GM12878 (cell line): ENCODE data around the gene DYNC1H1. TPM values are rescaled to one million over a fixed set of nuclear protein-coding genes. Genes with fewer than 3 reads are reported as not detected.

Experiments used
- ATAC-seq: fragments of 200-7000 bp; cut with Tn5 transposase; 3 replicates; pipeline ENCODE4 v1.9.1; 2020; ENCODE audit warnings: mild to moderate bottlenecking, moderate library complexity
- BruUV-seq: library from RNA; stranded (reverse); fragments of 400-500 nt; replicated peaks from 2 replicates; lab custom pipeline; 2021; lab: Mats Ljungman, UMichigan
- CTCF ChIA-PET: fragments of 300-600 bp; sonication (Branson Sonifier 250); formaldehyde crosslinking; extraction: SDS; loops from one replicate; lab custom pipeline; 2021; ENCODE audit warnings: inconsistent platforms; lab: Yijun Ruan, JAX
- POLR2A ChIA-PET: fragments of 350-600 bp; formaldehyde crosslinking; extraction: SDS; loops from one replicate; lab custom pipeline; 2021; ENCODE audit warnings: inconsistent platforms; lab: Charles Lee
- RAD21 ChIA-PET: fragments of 300-600 bp; sonication (Branson Sonifier 250); formaldehyde crosslinking; loops from one replicate; lab custom pipeline; 2023; ENCODE audit warnings: antibody characterized with exemption; ENCODE audit not compliant: unreplicated experiment; lab: Charles Lee
- SMC1A ChIA-PET: fragments of 300-600 bp; sonication (Branson Sonifier 250); formaldehyde crosslinking; loops from one replicate; lab custom pipeline; 2023; ENCODE audit not compliant: unreplicated experiment, uncharacterized antibody; lab: Charles Lee
- DNase-seq: peaks from one replicate; pipeline ENCODE4 v3.0.0-alpha.2; 2011; ENCODE audit warnings: low read depth, low spot score
- FAIRE-seq: peaks from 3 replicates; lab custom pipeline; 2011; peaks lifted over from hg19 to GRCh38; lab: Jason Lieb, UNC
- H2AFZ ChIP-seq: 2 replicates; pipeline ENCODE4 v1.6.0; 2011; ENCODE audit warnings: low read depth, low read length, control low read depth; ENCODE audit not compliant: control insufficient read depth
- H3K27ac ChIP-seq: 2 replicates; pipeline ENCODE4 v1.5.1; 2011; ENCODE audit warnings: control low read depth; ENCODE audit not compliant: control insufficient read depth, insufficient read depth
- H3K27me3 ChIP-seq, 2 experiments: replicated peaks in 1 of 2; 2 replicates each; pipeline versions ENCODE4 v1.6.0 to v1.6.1; 2011; ENCODE audit warnings: low read length in 1 of 2; ENCODE audit not compliant: control insufficient read depth in 2 of 2, insufficient read depth in 2 of 2
- H3K36me3 ChIP-seq, 2 experiments: 2 replicates each; pipeline ENCODE4 v1.5.1; 2011; ENCODE audit warnings: low read length in 1 of 2; ENCODE audit not compliant: control insufficient read depth in 2 of 2, insufficient read depth in 2 of 2
- H3K4me1 ChIP-seq: 2 replicates; pipeline ENCODE4 v1.6.1; 2011; ENCODE audit warnings: mild to moderate bottlenecking, low read length, moderate library complexity, mixed read lengths; ENCODE audit not compliant: control insufficient read depth, insufficient read depth
- H3K4me2 ChIP-seq: 2 replicates; pipeline ENCODE4 v1.6.0; 2011; ENCODE audit warnings: control low read depth; ENCODE audit not compliant: control insufficient read depth, insufficient read depth
- H3K4me3 ChIP-seq: fragments of 200-600 bp; sonication (generic); 2 replicates; pipeline ENCODE4 v1.5.1; 2016
- H3K79me2 ChIP-seq: 2 replicates; pipeline ENCODE4 v1.6.0; 2011; ENCODE audit warnings: low read length; ENCODE audit not compliant: control insufficient read depth, insufficient read depth
- H3K9ac ChIP-seq: 2 replicates; pipeline ENCODE4 v1.8.0; 2011; ENCODE audit warnings: low read length, control low read depth, mixed read lengths; ENCODE audit not compliant: control insufficient read depth, insufficient read depth
- H3K9me3 ChIP-seq: replicated peaks from 3 replicates; pipeline ENCODE4 v1.5.1; 2011; ENCODE audit warnings: mild to moderate bottlenecking, low read length; ENCODE audit not compliant: control insufficient read depth, insufficient read depth
- H4K20me1 ChIP-seq: 2 replicates; pipeline ENCODE4 v1.6.0; 2011; ENCODE audit not compliant: control insufficient read depth, insufficient read depth
- EED ChIP-seq: sonication (generic); IDR thresholded peaks from 2 replicates; pipeline ENCODE4 v1.6.1; 2016; ENCODE audit warnings: antibody characterized with exemption, low read depth
- FOXK2 ChIP-seq: fragments of 450-650 bp; IDR thresholded peaks from 2 replicates; pipeline ENCODE4 v1.6.1; 2017; ENCODE audit warnings: mild to moderate bottlenecking, moderate library complexity
- HDAC6 ChIP-seq: fragments of 200-600 bp; sonication (generic); IDR thresholded peaks from one replicate; pipeline ENCODE4 v1.8.0; 2017; ENCODE audit warnings: antibody characterized with exemption; ENCODE audit not compliant: unreplicated experiment
- HDGF ChIP-seq: fragments of 450-650 bp; IDR thresholded peaks from 2 replicates; pipeline ENCODE4 v1.6.1; 2016; ENCODE audit warnings: antibody characterized with exemption
- NFIC ChIP-seq: IDR thresholded peaks from 2 replicates; pipeline ENCODE4 v1.6.1; 2012; ENCODE audit warnings: low read depth, mild to moderate bottlenecking, inconsistent platforms, low read length, moderate library complexity
- POLR2AphosphoS5 ChIP-seq: IDR thresholded peaks from 2 replicates; pipeline ENCODE4 v1.6.1; 2011; ENCODE audit warnings: mild to moderate bottlenecking, low read length, inconsistent platforms
- SP1 ChIP-seq: IDR thresholded peaks from one replicate; pipeline ENCODE4 v1.6.1; 2011; ENCODE audit warnings: low read depth, low read length
- SPI1 ChIP-seq: IDR thresholded peaks from 2 replicates; pipeline ENCODE4 v1.6.1; 2011; ENCODE audit warnings: low read depth, mild to moderate bottlenecking, low read length, moderate library complexity, borderline replicate concordance; ENCODE audit not compliant: insufficient read depth
- TBL1XR1 ChIP-seq: IDR thresholded peaks from 2 replicates; pipeline ENCODE4 v1.6.1; 2012; ENCODE audit warnings: low read depth, low read length, improper control_type of control experiment
- YBX1 ChIP-seq: fragments of 450-650 bp; IDR thresholded peaks from 2 replicates; pipeline ENCODE4 v1.6.1; 2016; ENCODE audit warnings: antibody characterized with exemption
- WGBS: methylation state at CpG from one replicate; pipeline ENCODE4 v1.1.6; 2016; ENCODE audit warnings: low lambda C conversion rate; ENCODE audit not compliant: insufficient replicate concordance, insufficient coverage; ENCODE audit errors: missing lambda C conversion rate; 5-methylcytosine and 5-hydroxymethylcytosine counted together
- in situ Hi-C: fragments of 300-500 bp; cut with MboI; formaldehyde crosslinking; loops from 9 replicates; pipeline ENCODE4 v1.14.3; 2018; ENCODE audit warnings: mixed read lengths
- intact Hi-C: fragments of 100-400 bp; cut with micrococcal nuclease; formaldehyde crosslinking; loops from one replicate; pipeline ENCODE4 v1.14.2; 2022; ENCODE audit not compliant: unreplicated experiment
- polyA plus RNA-seq, 11 experiments: library from polyadenylated mRNA; depleted of rRNA in 4 of 11; unstranded in 6 of 11; stranded (reverse) in 5 of 11; fragments of >200 nt; fragmentation: Nextera tagmentation in 4 of 11; fragmentation: Illumina TruSeq in 1 of 11; extraction: Ambion mirVana in 4 of 11; extraction: Trizol in 1 of 11; gene quantifications; 1 replicate in 1 of 11; 2 replicates in 10 of 11; pipeline versions ENCODE4 v1.2.1 to v1.2.3, GENCODE V29; 2011 to 2016; ENCODE audit warnings: inconsistent platforms in 2 of 11, missing spikeins in 2 of 11, low read depth in 1 of 11
- total RNA-seq, 4 experiments: library from RNA; depleted of rRNA in 3 of 4; stranded (reverse); fragments of >200 nt in 3 of 4; fragmentation: Illumina TruSeq in 1 of 4; extraction: Trizol in 1 of 4; gene quantifications; 2 replicates each; pipeline versions ENCODE4 v1.2.1 to v1.2.3, GENCODE V29; 2013 to 2021
- TF ChIP-seq, protein P1 (sequence below): fragments of 450-650 bp; IDR thresholded peaks from 2 replicates; pipeline ENCODE4 v1.6.1; 2017; ENCODE audit warnings: low read depth, mild to moderate bottlenecking, moderate library complexity
- TF ChIP-seq, protein P2 (sequence below): fragments of 450-650 bp; formaldehyde crosslinking; IDR thresholded peaks from 2 replicates; pipeline ENCODE4 v1.4.0; 2022; ENCODE audit warnings: mild to moderate bottlenecking, moderate library complexity

The DYNC1H1 gene
- total and polyA plus RNA-seq, 10 of the 15 experiments (the other 5 are each of a cell fraction or from before 2014, with no cell fraction given): 38.4 to 291 (median 111) TPM

DNA sequence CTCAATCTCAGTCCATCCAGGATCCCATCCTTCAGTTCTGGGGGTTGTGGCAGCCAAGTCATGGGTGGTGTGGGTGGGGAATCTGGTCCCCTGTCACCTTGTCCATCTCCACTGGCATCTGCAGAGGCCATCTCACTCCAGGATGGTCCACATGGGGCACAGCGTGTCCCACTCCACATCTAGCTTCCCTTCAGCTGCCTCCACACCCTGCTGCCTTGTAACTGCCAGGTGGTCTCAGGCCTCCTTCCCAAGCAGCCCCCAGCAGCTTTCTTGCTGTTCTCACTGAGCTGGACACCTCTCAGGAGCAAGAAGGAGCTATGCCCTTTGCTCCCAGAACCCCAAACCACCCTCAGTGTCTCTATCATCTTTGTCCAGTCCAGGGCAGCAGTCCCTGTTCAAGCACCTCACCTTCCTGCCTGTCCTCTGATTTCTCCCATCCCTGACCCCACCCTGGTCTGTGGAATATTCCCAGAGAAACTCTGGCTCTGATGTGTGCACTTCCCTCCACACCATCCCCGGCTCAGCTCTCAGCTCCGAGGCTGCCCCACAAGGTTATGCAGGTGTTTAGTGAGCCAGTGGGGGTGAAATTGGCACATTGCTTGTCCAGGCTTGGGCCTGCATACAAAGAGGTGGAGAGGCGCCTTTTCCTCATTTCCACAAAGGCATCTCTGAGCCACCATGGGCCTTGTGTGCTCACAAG, 13.7 kb upstream of the DYNC1H1 start:
- SMC1A ChIA-PET: interaction anchor here (1.3 kb wide), 2 partner anchors 23 to 243 kb away, joined by 3 read pairs; no protein-coding TSS in a partner anchor
- POLR2A ChIA-PET: interaction anchor here (0.5 kb wide), 1 partner anchor 735 kb away, joined by 4 read pairs; no protein-coding TSS in a partner anchor
- no peaks in the 10 kb centered on the region for H3K27me3 ChIP-seq
- H3K9ac ChIP-seq: no peak overlapping the region
- H3K4me2 ChIP-seq: no peak overlapping the region
- in situ Hi-C loops (no loop called here), intact Hi-C loops (no loop called here)
- ATAC-seq: no peak
- no peak overlapping the region for H3K27ac ChIP-seq
- no peak for FAIRE-seq
- CTCF ChIA-PET: interaction anchor here (0.5 to 10.0 kb wide), 4 partner anchors 107 to 243 kb away, joined by 3 to 80 read pairs (median 4); no protein-coding TSS in a partner anchor
- no TSS peak for BruUV-seq
- H3K36me3 ChIP-seq: no peaks in the 10 kb centered on the region
- TF ChIP-seq POLR2AphosphoS5 (no peak), SPI1 (no peak), HDAC6 (no peak), TBL1XR1 (no peak), FOXK2 (no peak), HDGF (no peak), SP1 (no peak), EED (no peak), NFIC (no peak), YBX1 (no peak)
- TF ChIP-seq, protein P1, sequence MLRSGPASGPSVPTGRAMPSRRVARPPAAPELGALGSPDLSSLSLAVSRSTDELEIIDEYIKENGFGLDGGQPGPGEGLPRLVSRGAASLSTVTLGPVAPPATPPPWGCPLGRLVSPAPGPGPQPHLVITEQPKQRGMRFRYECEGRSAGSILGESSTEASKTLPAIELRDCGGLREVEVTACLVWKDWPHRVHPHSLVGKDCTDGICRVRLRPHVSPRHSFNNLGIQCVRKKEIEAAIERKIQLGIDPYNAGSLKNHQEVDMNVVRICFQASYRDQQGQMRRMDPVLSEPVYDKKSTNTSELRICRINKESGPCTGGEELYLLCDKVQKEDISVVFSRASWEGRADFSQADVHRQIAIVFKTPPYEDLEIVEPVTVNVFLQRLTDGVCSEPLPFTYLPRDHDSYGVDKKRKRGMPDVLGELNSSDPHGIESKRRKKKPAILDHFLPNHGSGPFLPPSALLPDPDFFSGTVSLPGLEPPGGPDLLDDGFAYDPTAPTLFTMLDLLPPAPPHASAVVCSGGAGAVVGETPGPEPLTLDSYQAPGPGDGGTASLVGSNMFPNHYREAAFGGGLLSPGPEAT: no peak
- TF ChIP-seq, protein P2, sequence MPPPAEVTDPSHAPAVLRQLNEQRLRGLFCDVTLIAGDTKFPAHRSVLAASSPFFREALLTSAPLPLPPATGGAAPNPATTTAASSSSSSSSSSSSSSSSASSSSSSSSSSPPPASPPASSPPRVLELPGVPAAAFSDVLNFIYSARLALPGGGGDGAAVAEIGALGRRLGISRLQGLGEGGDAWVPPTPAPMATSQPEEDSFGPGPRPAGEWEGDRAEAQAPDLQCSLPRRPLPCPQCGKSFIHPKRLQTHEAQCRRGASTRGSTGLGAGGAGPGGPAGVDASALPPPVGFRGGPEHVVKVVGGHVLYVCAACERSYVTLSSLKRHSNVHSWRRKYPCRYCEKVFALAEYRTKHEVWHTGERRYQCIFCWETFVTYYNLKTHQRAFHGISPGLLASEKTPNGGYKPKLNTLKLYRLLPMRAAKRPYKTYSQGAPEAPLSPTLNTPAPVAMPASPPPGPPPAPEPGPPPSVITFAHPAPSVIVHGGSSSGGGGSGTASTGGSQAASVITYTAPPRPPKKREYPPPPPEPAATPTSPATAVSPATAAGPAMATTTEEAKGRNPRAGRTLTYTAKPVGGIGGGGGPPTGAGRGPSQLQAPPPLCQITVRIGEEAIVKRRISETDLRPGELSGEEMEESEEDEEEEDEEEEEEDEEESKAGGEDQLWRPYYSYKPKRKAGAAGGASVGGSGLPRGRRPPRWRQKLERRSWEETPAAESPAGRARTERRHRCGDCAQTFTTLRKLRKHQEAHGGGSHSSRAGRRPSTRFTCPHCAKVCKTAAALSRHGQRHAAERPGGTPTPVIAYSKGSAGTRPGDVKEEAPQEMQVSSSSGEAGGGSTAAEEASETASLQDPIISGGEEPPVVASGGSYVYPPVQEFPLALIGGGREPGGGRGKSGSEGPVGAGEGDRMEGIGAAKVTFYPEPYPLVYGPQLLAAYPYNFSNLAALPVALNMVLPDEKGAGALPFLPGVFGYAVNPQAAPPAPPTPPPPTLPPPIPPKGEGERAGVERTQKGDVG (CRISPR knock-in tag): no peak
- H3K4me3 ChIP-seq: no peak overlapping the region
- no peaks in the 10 kb centered on the region for H4K20me1 ChIP-seq
- H3K79me2 ChIP-seq: peaks cover 10% of the 10 kb centered on the region
- no peak overlapping the region for H2AFZ ChIP-seq
- no peak for DNase-seq
- 98% methylated on average over 4 of the region's 4 CpGs for WGBS
- peaks cover 2% of the 10 kb centered on the region; the same call in 1 of the 2 replicates for H3K4me1 ChIP-seq
- RAD21 ChIA-PET: no interaction called here
- no peaks in the 10 kb centered on the region for H3K9me3 ChIP-seq
